Measurements from ENCODE around the gene MFRP. TPM values are rescaled to one million over a fixed set of nuclear protein-coding genes. Genes with fewer than 3 reads are reported as not detected.

Gene MFRP
- total RNA-seq, 1 experiment from 2014 or later: not detected

GRCh38 chr11:119316016-119316728 is 30.3 kb downstream of the MFRP start:
- intact Hi-C loops (cut with micrococcal nuclease): no loop called here
- peak overlapping the region; percentile 69 for H3K4me3 Mint-ChIP-seq (ENCODE audit: unreplicated experiment)
- peak; percentile 63 for DNase-seq (ENCODE audit: unreplicated experiment)
- peaks cover 8% of the 10 kb centered on the region for H3K4me1 Mint-ChIP-seq (ENCODE audit: insufficient read depth, unreplicated experiment)
- no peaks in the 10 kb centered on the region for H3K9me3 Mint-ChIP-seq (ENCODE audit: unreplicated experiment)
- H3K36me3 Mint-ChIP-seq (ENCODE audit: insufficient read depth, unreplicated experiment): peaks cover 7% of the 10 kb centered on the region
- TF ChIP-seq, protein P1, sequence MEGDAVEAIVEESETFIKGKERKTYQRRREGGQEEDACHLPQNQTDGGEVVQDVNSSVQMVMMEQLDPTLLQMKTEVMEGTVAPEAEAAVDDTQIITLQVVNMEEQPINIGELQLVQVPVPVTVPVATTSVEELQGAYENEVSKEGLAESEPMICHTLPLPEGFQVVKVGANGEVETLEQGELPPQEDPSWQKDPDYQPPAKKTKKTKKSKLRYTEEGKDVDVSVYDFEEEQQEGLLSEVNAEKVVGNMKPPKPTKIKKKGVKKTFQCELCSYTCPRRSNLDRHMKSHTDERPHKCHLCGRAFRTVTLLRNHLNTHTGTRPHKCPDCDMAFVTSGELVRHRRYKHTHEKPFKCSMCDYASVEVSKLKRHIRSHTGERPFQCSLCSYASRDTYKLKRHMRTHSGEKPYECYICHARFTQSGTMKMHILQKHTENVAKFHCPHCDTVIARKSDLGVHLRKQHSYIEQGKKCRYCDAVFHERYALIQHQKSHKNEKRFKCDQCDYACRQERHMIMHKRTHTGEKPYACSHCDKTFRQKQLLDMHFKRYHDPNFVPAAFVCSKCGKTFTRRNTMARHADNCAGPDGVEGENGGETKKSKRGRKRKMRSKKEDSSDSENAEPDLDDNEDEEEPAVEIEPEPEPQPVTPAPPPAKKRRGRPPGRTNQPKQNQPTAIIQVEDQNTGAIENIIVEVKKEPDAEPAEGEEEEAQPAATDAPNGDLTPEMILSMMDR (IDR thresholded peaks at IDR 0.05; ENCODE audit: unreplicated experiment): no peak
- H3K27ac Mint-ChIP-seq (ENCODE audit: low read depth, unreplicated experiment): no peak overlapping the region
- ChIA-PET CTCF (interaction anchor here (0.6 to 1.1 kb wide), 5 partner anchors 9 to 39 kb away, joined by 3 to 7 read pairs (median 4); no protein-coding TSS in a partner anchor), POLR2A (interaction anchor here (0.6 to 0.9 kb wide), 2 partner anchors 18 to 214 kb away, joined by 3 read pairs; partner anchors contain the start of genes DPAGT1 and RNF26)
- H3K27me3 Mint-ChIP-seq (ENCODE audit: insufficient read depth, unreplicated experiment): no peaks in the 10 kb centered on the region
- BruUV-seq (replicated peaks): no TSS peak

DNA sequence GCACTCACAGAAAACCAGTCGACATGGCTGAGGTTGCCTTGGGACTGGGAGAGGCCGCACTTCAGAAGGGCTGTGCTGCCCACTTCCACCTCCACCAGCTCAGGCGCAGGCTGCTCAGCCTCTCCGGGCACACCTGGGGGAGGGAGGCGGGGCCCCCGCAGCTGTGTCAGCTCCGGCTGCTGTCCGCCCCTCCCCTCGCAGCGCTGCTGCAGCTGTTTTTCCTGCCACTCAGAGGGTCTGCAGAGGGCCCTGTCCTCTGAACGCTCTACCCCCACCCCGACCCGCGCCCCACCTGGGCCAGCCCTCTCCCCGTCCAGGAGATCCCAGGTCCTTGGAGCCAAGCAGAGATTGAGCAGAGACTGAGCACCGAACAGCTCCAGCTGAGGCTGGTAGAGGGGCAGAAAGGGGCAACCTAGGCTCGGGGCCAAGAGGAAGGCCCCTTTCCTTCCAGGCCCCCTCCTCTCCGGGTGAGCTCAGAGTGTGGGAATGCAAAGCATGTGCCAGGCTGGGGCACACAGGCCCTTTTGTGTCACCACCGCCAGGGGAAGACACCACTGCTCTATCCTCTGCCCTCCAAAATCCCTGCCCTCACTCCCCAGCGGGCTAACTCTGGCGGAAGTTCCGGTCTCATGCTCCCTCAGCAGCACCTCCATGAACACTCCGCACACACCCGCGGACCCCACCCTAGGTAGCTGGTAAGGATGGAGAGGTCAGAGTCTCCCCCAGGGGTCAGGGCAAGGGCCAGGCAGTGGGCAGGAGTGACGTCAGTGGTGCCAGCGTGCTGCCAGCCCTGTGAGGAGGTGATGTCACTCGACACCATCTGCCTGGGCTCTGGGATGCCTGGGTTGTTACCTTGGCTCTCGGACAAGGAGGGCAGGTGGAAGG is 31.1 kb downstream of the MFRP start:
- Mint-ChIP-seq H3K4me1 (ENCODE audit: insufficient read depth, unreplicated experiment) (peaks cover 8% of the 10 kb centered on the region), H3K36me3 (ENCODE audit: insufficient read depth, unreplicated experiment) (peaks cover 7% of the 10 kb centered on the region), H3K4me3 (ENCODE audit: unreplicated experiment) (peak overlapping the region; percentile 69), H3K9me3 (ENCODE audit: unreplicated experiment) (no peaks in the 10 kb centered on the region), H3K27ac (ENCODE audit: low read depth, unreplicated experiment) (no peak overlapping the region), H3K27me3 (ENCODE audit: insufficient read depth, unreplicated experiment) (no peaks in the 10 kb centered on the region)
- no TSS peak for BruUV-seq (replicated peaks)
- no peak for DNase-seq (ENCODE audit: unreplicated experiment)
- intact Hi-C loops (cut with micrococcal nuclease): no loop called here
- ChIA-PET POLR2A (interaction anchor here (0.9 kb wide), 1 partner anchor 19 kb away, joined by 3 read pairs; the partner anchor contains the start of gene RNF26), CTCF (interaction anchor here (0.6 to 2.4 kb wide), 3 partner anchors 8 to 40 kb away, joined by 4 to 9 read pairs (median 7); no protein-coding TSS in a partner anchor)
- TF ChIP-seq, protein P1 (IDR thresholded peaks at IDR 0.05; ENCODE audit: unreplicated experiment): no peak

DNA sequence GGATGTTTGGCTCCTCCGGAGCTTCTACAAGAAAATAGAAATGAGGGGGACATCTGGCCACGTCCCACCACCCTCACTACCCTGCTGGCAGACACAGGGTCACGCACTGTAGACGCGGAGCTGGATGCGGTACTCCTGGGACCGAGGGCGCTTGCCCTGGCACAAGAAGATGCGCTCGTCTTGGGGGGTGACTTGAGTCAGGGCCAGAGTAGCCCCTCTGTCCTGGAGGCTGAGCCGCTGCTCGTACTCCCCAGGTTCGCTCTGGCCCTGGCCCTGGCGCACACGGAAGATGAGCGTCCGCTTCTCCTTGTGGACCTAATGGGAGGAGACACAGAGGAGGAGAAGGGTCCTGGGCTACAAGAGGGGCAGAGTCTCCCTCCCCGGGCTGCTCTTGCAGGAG is 31.8 kb downstream of the MFRP start:
- CTCF ChIA-PET: interaction anchor here (1.1 to 2.4 kb wide), 2 partner anchors 9 to 109 kb away, joined by 3 to 9 read pairs; partner anchors contain the start of gene CBL
- BruUV-seq (replicated peaks): no TSS peak
- peaks cover 8% of the 10 kb centered on the region for H3K4me1 Mint-ChIP-seq (ENCODE audit: insufficient read depth, unreplicated experiment)
- TF ChIP-seq, protein P1 (IDR thresholded peaks at IDR 0.05; ENCODE audit: unreplicated experiment): no peak
- H3K36me3 Mint-ChIP-seq (ENCODE audit: insufficient read depth, unreplicated experiment): peaks cover 7% of the 10 kb centered on the region
- no peak overlapping the region for H3K27ac Mint-ChIP-seq (ENCODE audit: low read depth, unreplicated experiment)
- no peaks in the 10 kb centered on the region for H3K9me3 Mint-ChIP-seq (ENCODE audit: unreplicated experiment)
- no peaks in the 10 kb centered on the region for H3K27me3 Mint-ChIP-seq (ENCODE audit: insufficient read depth, unreplicated experiment)
- no peak overlapping the region for H3K4me3 Mint-ChIP-seq (ENCODE audit: unreplicated experiment)
- intact Hi-C loops (cut with micrococcal nuclease): no loop called here
- DNase-seq (ENCODE audit: unreplicated experiment): no peak
- POLR2A ChIA-PET: no interaction called here

DNA sequence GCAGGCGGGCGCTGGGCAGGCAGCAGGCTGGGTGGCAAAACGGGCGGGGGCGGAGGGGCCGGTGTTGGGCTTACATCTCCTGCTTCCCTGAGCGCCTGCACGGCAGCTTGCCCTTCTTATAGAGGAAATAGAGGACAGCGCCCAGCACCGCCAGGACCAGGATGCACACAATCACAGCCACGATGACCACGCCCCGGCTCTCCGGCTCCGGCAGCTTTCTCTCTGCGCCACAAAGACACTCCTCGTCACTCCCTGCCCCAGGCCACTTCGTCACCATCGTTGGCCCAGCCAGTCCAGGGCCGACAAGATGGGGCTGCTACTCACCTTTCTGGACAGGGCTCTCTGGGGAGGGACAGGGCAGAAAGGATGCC is 35.8 kb downstream of the MFRP start:
- Mint-ChIP-seq H3K4me3 (ENCODE audit: unreplicated experiment) (no peak overlapping the region), H3K4me1 (ENCODE audit: insufficient read depth, unreplicated experiment) (peaks cover 9% of the 10 kb centered on the region), H3K9me3 (ENCODE audit: unreplicated experiment) (no peaks in the 10 kb centered on the region), H3K27ac (ENCODE audit: low read depth, unreplicated experiment) (no peak overlapping the region), H3K27me3 (ENCODE audit: insufficient read depth, unreplicated experiment) (no peaks in the 10 kb centered on the region), H3K36me3 (ENCODE audit: insufficient read depth, unreplicated experiment) (peaks cover 20% of the 10 kb centered on the region)
- DNase-seq (ENCODE audit: unreplicated experiment): no peak
- BruUV-seq (replicated peaks): no TSS peak
- POLR2A ChIA-PET: no interaction called here
- TF ChIP-seq, protein P1 (IDR thresholded peaks at IDR 0.05; ENCODE audit: unreplicated experiment): no peak
- intact Hi-C loops (cut with micrococcal nuclease): no loop called here
- CTCF ChIA-PET: interaction anchor here (7.7 kb wide), 1 partner anchor 12 kb away, joined by 62 read pairs; no protein-coding TSS in a partner anchor
